ENCODE data around the gene METTL27.
"Not testable (repeated sequence)": the region's sequence is repeated elsewhere in the genome, so short reads cannot be mapped to it uniquely, and the experiment has no call there.

Gene METTL27

GRCh38 chr7:73789051-73789450 lies 53.3 kb downstream of the METTL27 start:
- no peak for DNase-seq (ENCODE audit: low spot score)

GRCh38 chr7:73787786-73788048 lies 54.6 kb downstream of the METTL27 start:
- not testable (repeated sequence) for DNase-seq (ENCODE audit: low spot score)

More at GRCh38 chr7:73789051-73789450, 53.3 kb downstream of the METTL27 start:
- TF ChIP-seq CTCF (IDR thresholded peaks at IDR 0.05; ENCODE audit: extremely low read depth, missing control alignments): no peak

GRCh38 chr7:73786588-73786987 lies 55.7 kb downstream of the METTL27 start:
- no peak for DNase-seq (ENCODE audit: low spot score)
- TF ChIP-seq CTCF (IDR thresholded peaks at IDR 0.05; ENCODE audit: extremely low read depth, missing control alignments): no peak

Data from GM20000 (cell line).